OCI-LY7 (cell line): Measurements from ENCODE around the gene KLF11. TPM values are rescaled to one million over a fixed set of nuclear protein-coding genes. Genes with fewer than 3 reads are reported as not detected.
"Not testable (repeated sequence)": the region's sequence is repeated elsewhere in the genome, so short reads cannot be mapped to it uniquely, and the experiment has no call there.

Experiments
- BruUV-seq: library from RNA; stranded (reverse); fragments of 400-500 nt; replicated peaks from 2 replicates; lab custom pipeline; 2021; lab: Mats Ljungman, UMichigan
- CTCF ChIA-PET: fragments of 300-600 bp; sonication (Branson Sonifier 250); formaldehyde crosslinking; loops from one replicate; lab custom pipeline; 2022; ENCODE audit warnings: antibody characterized with exemption; ENCODE audit not compliant: unreplicated experiment; lab: Charles Lee
- POLR2A ChIA-PET: fragments of 300-600 bp; sonication (Branson Sonifier 250); formaldehyde crosslinking; loops from one replicate; lab custom pipeline; 2022; ENCODE audit warnings: antibody characterized with exemption; lab: Charles Lee
- DNase-seq: peaks from one replicate; pipeline ENCODE4 v3.0.0-alpha.2; 2015; ENCODE audit warnings: low spot score
- H2AFZ ChIP-seq: fragments of 200-600 bp; sonication (generic), shearing (Covaris generic); 2 replicates; pipeline ENCODE4 v1.6.1; 2014; ENCODE audit warnings: mild to moderate bottlenecking, antibody characterized with exemption, low read length, moderate library complexity
- H3K27ac ChIP-seq: fragments of 200-600 bp; sonication (generic); 2 replicates; pipeline ENCODE4 v1.5.1; 2014; ENCODE audit warnings: mixed run types, low read depth, mild to moderate bottlenecking, moderate library complexity, low read length, inconsistent platforms; ENCODE audit not compliant: poor library complexity, severe bottlenecking
- H3K36me3 ChIP-seq: fragments of 200-600 bp; sonication (generic); 2 replicates; pipeline ENCODE4 v1.6.1; 2014; ENCODE audit warnings: mild to moderate bottlenecking, antibody characterized with exemption, low read length, moderate library complexity, mixed read lengths; ENCODE audit not compliant: insufficient read depth
- H3K4me1 ChIP-seq: fragments of 200-600 bp; sonication (generic); 2 replicates; pipeline ENCODE4 v1.5.1; 2014; ENCODE audit warnings: mild to moderate bottlenecking, low read length; ENCODE audit not compliant: insufficient read depth, poor library complexity, severe bottlenecking
- H3K4me2 ChIP-seq: fragments of 200-600 bp; sonication (generic); 2 replicates; pipeline ENCODE4 v1.6.1; 2014; ENCODE audit warnings: mild to moderate bottlenecking, low read length
- H3K4me3 ChIP-seq: fragments of 200-600 bp; sonication (generic); 2 replicates; pipeline ENCODE4 v1.5.1; 2014; ENCODE audit warnings: mild to moderate bottlenecking, low read depth, low read length; ENCODE audit not compliant: poor library complexity, severe bottlenecking
- H3K79me2 ChIP-seq: fragments of 200-600 bp; sonication (generic); 2 replicates; pipeline ENCODE4 v1.6.1; 2016; ENCODE audit warnings: low read depth, mild to moderate bottlenecking, low read length, moderate library complexity, mixed read lengths; ENCODE audit not compliant: insufficient read depth
- H3K9me2 ChIP-seq: fragments of 200-600 bp; sonication (generic); 2 replicates; pipeline ENCODE4 v1.6.1; 2016; ENCODE audit warnings: mild to moderate bottlenecking, low read length, mixed read lengths; ENCODE audit not compliant: insufficient read depth
- H3K9me3 ChIP-seq: fragments of 200-600 bp; sonication (generic); 2 replicates; pipeline ENCODE4 v1.6.1; 2014; ENCODE audit warnings: mild to moderate bottlenecking, mixed run types, low read length, mixed read lengths
- H4K20me1 ChIP-seq: fragments of 200-600 bp; sonication (generic); 2 replicates; pipeline ENCODE4 v1.6.1; 2014; ENCODE audit warnings: mild to moderate bottlenecking, antibody characterized with exemption, low read length, moderate library complexity, mixed read lengths; ENCODE audit not compliant: insufficient read depth
- EZH2phosphoT487 ChIP-seq: fragments of 200-600 bp; sonication (generic); IDR thresholded peaks from 2 replicates; pipeline ENCODE4 v1.6.1; 2018; ENCODE audit warnings: low read depth, borderline replicate concordance, mild to moderate bottlenecking, mixed run types, antibody characterized with exemption, low read length, moderate library complexity, mixed read lengths
- intact Hi-C: fragments of 100-400 bp; cut with micrococcal nuclease; formaldehyde crosslinking; loops from one replicate; pipeline ENCODE4 v1.10.0; 2022; ENCODE audit not compliant: unreplicated experiment
- total RNA-seq, 2 experiments: library from RNA; depleted of rRNA in 1 of 2; stranded (reverse); fragments of >200 nt in 1 of 2; shearing (Covaris generic) in 1 of 2; gene quantifications; 2 replicates each; pipeline ENCODE4 v1.2.3, GENCODE V29; 2014 to 2022
- TF ChIP-seq, protein P1 (sequence below): fragments of 200-600 bp; sonication (generic); conservative IDR thresholded peaks from 2 replicates; pipeline ENCODE4 v1.5.1; 2014; ENCODE audit warnings: mild to moderate bottlenecking, antibody characterized with exemption, low read length, moderate library complexity, mixed read lengths

The KLF11 gene
- total RNA-seq, 2 experiments from 2014 or later, result 6.5 to 14.9 TPM

- no peaks in the 10 kb centered on the region for H4K20me1 ChIP-seq
- H3K79me2 ChIP-seq, result no peaks in the 10 kb centered on the region
- no peaks in the 10 kb centered on the region for H3K4me1 ChIP-seq
- DNase-seq, result no peak
- CTCF ChIA-PET, result no interaction called here
- H3K4me2 ChIP-seq, result no peak overlapping the region
- POLR2A ChIA-PET, result interaction anchor here (0.5 kb wide), 1 partner anchor 837 kb away, joined by 5 read pairs; no protein-coding TSS in a partner anchor
- H3K36me3 ChIP-seq, result no peaks in the 10 kb centered on the region
- no peak overlapping the region for H3K4me3 ChIP-seq
- no peak overlapping the region for H2AFZ ChIP-seq
- H3K27ac ChIP-seq, result no peak overlapping the region
- no peaks in the 10 kb centered on the region for H3K9me3 ChIP-seq
- no TSS peak for BruUV-seq
- no peaks in the 10 kb centered on the region for H3K9me2 ChIP-seq
- intact Hi-C loops, result loop anchor here (5.0 kb wide), 1 partner anchor 217 kb away; no protein-coding TSS in a partner anchor
- TF ChIP-seq, protein P1, sequence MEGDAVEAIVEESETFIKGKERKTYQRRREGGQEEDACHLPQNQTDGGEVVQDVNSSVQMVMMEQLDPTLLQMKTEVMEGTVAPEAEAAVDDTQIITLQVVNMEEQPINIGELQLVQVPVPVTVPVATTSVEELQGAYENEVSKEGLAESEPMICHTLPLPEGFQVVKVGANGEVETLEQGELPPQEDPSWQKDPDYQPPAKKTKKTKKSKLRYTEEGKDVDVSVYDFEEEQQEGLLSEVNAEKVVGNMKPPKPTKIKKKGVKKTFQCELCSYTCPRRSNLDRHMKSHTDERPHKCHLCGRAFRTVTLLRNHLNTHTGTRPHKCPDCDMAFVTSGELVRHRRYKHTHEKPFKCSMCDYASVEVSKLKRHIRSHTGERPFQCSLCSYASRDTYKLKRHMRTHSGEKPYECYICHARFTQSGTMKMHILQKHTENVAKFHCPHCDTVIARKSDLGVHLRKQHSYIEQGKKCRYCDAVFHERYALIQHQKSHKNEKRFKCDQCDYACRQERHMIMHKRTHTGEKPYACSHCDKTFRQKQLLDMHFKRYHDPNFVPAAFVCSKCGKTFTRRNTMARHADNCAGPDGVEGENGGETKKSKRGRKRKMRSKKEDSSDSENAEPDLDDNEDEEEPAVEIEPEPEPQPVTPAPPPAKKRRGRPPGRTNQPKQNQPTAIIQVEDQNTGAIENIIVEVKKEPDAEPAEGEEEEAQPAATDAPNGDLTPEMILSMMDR, result no peak
- no peak for TF ChIP-seq EZH2phosphoT487
Measured at GRCh38 chr2:10028988-10029874, 14.1 kb upstream of the KLF11 start.

- Histone ChIP-seq H3K9me3 (no peaks in the 10 kb centered on the region), H2AFZ (no peak overlapping the region), H3K4me1 (no peaks in the 10 kb centered on the region), H3K9me2 (no peaks in the 10 kb centered on the region), H4K20me1 (no peaks in the 10 kb centered on the region), H3K27ac (no peak overlapping the region), H3K4me2 (no peak overlapping the region), H3K36me3 (no peaks in the 10 kb centered on the region), H3K79me2 (no peaks in the 10 kb centered on the region), H3K4me3 (no peak overlapping the region)
- POLR2A ChIA-PET, result no interaction called here
- TF ChIP-seq, protein P1, result no peak
- no peak for TF ChIP-seq EZH2phosphoT487
- intact Hi-C loops, result loop anchor here (5.0 kb wide), 1 partner anchor 218 kb away; no protein-coding TSS in a partner anchor
- CTCF ChIA-PET, result no interaction called here
- BruUV-seq, result no TSS peak
- DNase-seq, result no peak
Measured at GRCh38 chr2:10029875-10030223, 13.5 kb upstream of the KLF11 start.

- no TSS peak for BruUV-seq
- Histone ChIP-seq H3K79me2 (no peaks in the 10 kb centered on the region), H3K36me3 (no peaks in the 10 kb centered on the region), H3K4me1 (no peaks in the 10 kb centered on the region), H4K20me1 (no peaks in the 10 kb centered on the region), H3K27ac (no peak overlapping the region), H3K4me3 (no peak overlapping the region), H2AFZ (no peak overlapping the region), H3K4me2 (no peak overlapping the region), H3K9me2 (no peaks in the 10 kb centered on the region), H3K9me3 (no peaks in the 10 kb centered on the region)
- intact Hi-C loops, result no loop called here
- TF ChIP-seq, protein P1, result no peak
- TF ChIP-seq EZH2phosphoT487, result no peak
- no peak for DNase-seq
- ChIA-PET POLR2A (interaction anchor here (1.0 kb wide), 1 partner anchor 52 kb away, joined by 3 read pairs; no protein-coding TSS in a partner anchor), CTCF (no interaction called here)
Measured at GRCh38 chr2:10030311-10030736, 13.0 kb upstream of the KLF11 start.

DNA sequence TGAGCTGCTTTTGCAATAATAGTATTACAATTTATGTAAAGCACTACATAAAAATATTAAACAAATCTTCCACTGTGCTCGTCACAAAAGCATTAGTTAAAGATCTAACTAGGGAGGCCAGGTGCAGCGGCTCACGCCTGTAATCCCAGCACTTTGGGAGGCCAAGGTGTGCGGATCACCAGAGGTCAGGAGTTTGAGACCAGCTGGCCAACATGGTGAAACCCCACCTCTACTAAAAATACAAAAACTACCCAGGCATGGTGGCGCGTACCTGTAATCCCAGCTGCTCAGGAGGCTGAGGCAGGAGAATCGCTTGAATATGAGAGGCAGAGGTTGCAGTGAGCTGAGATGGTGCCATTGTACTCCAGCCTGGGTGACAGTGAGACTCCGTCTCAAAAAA is 12.6 kb upstream of the KLF11 start:
- H3K79me2 ChIP-seq, intact Hi-C loops, BruUV-seq, H4K20me1 ChIP-seq, H3K27ac ChIP-seq, H3K4me3 ChIP-seq, CTCF ChIA-PET, DNase-seq, H3K4me1 ChIP-seq, H3K36me3 ChIP-seq, H3K9me2 ChIP-seq, H2AFZ ChIP-seq, H3K9me3 ChIP-seq, H3K4me2 ChIP-seq: not testable (repeated sequence)
- POLR2A ChIA-PET, result interaction anchor here (1.0 kb wide), 1 partner anchor 52 kb away, joined by 3 read pairs; no protein-coding TSS in a partner anchor
